CD4-positive, alpha-beta T cell treated with Interleukin-17A for 1 hour (primary cell): ENCODE data around the gene CCR7.

Experiments
- DNase-seq: peaks from one replicate; pipeline ENCODE4 v3.0.0-alpha.2; 2020

Gene CCR7

DNA sequence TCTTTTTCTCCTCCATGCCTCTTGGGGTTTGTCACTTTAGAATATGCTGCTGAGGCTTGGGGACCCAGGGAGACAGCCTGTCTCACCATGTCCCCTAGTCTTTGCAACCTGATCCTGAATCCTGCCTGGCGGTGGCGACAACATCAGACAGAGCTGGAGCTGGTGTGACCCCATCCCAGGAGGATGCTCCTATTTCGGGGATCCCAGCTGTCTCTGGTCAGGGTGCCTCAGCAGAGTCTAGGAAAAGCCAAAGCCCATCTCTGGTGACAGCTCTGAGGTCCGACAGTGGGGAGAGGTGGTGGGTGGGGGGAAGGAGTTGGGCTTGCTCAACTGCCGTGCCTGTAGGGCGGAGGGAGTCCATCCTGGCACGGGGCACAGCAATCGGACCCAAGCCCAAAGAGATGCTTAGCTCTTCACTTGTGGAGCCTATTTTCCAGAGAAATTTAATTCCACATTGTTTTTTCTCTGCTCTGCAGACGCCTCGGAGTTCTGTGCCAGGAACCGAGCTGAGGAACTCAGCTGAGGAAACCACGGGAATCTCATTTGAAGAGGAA lies 53.5 kb downstream of the CCR7 start:
- no peak for DNase-seq

DNA sequence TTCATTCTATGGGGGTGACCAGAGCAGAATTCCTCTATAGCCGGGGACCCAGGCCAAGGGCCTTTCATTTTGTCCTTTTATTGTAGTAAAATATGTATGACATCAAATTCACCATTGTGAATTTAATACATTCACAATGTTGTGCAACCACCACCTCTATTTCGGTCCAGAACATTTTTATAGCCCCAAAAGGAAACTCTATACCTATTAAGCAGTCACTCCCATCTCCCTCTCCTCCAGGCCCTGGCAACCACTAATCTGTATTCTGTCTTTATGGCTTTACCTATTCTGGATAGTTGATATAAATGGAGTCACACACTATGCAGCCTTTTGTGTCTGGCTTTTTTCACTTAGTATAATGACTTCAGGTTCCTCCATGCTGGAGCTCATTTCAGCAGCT lies 54.1 kb downstream of the CCR7 start:
- no peak for DNase-seq

DNA sequence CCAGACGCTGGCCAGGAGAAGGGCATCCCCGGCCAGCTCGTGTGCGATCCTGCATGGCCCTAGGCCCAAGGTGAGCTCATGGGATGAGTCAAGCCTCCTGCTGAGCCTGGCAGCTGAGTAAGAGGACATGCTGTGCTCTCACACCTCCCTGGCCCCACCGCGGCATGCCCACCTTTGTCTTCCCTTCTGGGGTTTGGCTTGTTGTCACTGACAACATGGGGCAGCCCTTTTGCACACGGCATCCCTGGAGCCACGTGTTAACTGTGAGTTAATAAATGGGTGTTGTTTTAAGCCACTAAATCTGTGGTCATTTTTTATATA lies 55.0 kb downstream of the CCR7 start:
- DNase-seq = no peak

DNA sequence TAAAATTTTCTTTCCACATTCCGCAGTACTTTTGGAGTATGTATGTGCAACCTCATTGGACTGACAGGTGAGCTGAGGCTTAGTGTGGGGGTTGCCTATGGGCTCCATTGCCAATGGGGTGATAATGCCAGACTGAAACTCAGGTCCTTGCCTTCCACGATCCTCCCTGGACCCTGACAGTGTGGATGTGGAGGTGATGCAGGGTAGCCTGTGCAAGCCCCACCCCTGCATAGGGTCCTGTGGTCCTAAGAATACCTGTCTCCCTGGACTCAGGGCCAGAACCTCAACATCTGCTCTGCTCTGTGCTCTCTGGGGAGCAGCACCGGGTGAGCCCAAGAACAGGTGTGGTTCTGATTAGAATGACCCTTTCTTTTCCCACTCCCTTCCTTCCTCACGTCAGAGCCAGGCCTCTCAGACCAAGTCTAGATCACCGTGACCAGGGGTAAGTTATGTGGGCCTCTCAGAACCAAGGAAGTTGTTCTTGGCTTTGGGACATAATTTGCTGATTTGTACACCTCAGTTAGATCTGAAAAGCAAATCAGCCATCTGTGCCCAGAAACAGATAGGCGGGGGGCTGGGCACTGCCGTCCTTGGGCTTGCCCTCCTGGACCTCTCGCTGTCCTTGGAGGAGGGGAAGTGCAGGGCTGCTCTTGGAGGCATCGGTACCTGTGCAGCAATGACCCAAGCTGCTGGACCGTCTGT lies 55.5 kb downstream of the CCR7 start:
- DNase-seq = no peak

DNA sequence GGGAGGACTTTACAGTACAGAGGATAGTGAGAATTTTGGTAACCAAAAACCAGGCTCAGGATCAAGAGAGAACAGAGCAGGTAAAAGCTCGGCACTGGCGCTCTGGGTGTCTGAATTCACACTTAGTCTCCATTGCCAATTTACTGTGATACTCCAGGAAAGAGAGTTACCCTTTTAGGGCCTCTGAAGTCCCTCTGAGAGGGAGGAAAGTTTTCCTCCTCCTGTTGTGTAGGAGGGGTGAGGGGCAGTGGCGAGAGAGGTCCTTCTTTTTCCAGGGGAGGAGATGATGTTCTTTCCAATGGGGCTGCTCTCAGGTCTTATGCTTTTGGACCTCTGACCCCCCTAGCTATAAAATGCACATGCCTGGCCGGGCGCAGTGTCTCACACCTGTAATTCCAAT lies 58.5 kb downstream of the CCR7 start:
- DNase-seq = no peak
